Prostate gland (tissue), 2 donors: ENCODE data around the gene SPNS2. TPM values are rescaled to one million over a fixed set of nuclear protein-coding genes. Genes with fewer than 3 reads are reported as not detected.

Source experiments
- DNase-seq: peaks from one replicate; pipeline ENCODE4 v3.0.0-alpha.2; 2019; ENCODE audit warnings: low spot score
- H3K27ac ChIP-seq, 2 donors: fragments of 200-600 bp; sonication (generic); 2 replicates each; pipeline ENCODE4 v1.5.1; 2017 to 2019
- H3K27me3 ChIP-seq: fragments of 200-600 bp; sonication (generic); replicated peaks from 2 replicates; pipeline ENCODE4 v1.5.1; 2019; ENCODE audit not compliant: insufficient read depth
- H3K36me3 ChIP-seq, 2 donors: fragments of 200-600 bp; sonication (generic); 1 replicate in 1 of 2; 2 replicates in 1 of 2; pipeline versions ENCODE4 v1.5.1 to v1.8.1; 2017 to 2019
- H3K4me1 ChIP-seq: fragments of 200-600 bp; sonication (generic); replicated peaks from 2 replicates; pipeline ENCODE4 v1.5.1; 2019
- H3K4me3 ChIP-seq, 2 donors: fragments of 200-600 bp; sonication (generic); 2 replicates each; pipeline ENCODE4 v1.5.1; 2017 to 2019
- H3K9me3 ChIP-seq: fragments of 200-600 bp; sonication (generic); 2 replicates; pipeline ENCODE4 v1.5.1; 2017
- POLR2A ChIP-seq: fragments of 450-650 bp; IDR thresholded peaks from one replicate; pipeline ENCODE4 v1.6.1; 2016; ENCODE audit warnings: antibody characterized with exemption, mild to moderate bottlenecking
- POLR2AphosphoS5 ChIP-seq: sonication (generic); formaldehyde crosslinking; IDR thresholded peaks from one replicate; pipeline ENCODE4 v1.6.1; 2017; ENCODE audit warnings: antibody characterized with exemption
- WGBS: methylation state at CpG from one replicate; pipeline ENCODE4 v1.1.5; 2018; 5-methylcytosine and 5-hydroxymethylcytosine counted together
- intact Hi-C: fragments of 100-400 bp; cut with DNase I; formaldehyde crosslinking; loops from one replicate; pipeline ENCODE4 v1.14.2; 2022
- total RNA-seq, 2 donors: library from RNA; depleted of rRNA; stranded (reverse); fragments of >200 nt; gene quantifications; one replicate each; pipeline ENCODE4 v1.1.0, GENCODE V29; 2016
- TF ChIP-seq, protein P1 (sequence below), 4 experiments: fragments of 200-600 bp in 2 of 4; fragments of 450-650 bp in 2 of 4; sonication (generic) in 2 of 4; IDR thresholded peaks; 1 replicate in 3 of 4; 2 replicates in 1 of 4; pipeline ENCODE4 v1.5.1; 2016 to 2019; ENCODE audit warnings: antibody characterized with exemption in 4 of 4, mild to moderate bottlenecking in 2 of 4, moderate library complexity in 2 of 4

The SPNS2 gene, protein sequence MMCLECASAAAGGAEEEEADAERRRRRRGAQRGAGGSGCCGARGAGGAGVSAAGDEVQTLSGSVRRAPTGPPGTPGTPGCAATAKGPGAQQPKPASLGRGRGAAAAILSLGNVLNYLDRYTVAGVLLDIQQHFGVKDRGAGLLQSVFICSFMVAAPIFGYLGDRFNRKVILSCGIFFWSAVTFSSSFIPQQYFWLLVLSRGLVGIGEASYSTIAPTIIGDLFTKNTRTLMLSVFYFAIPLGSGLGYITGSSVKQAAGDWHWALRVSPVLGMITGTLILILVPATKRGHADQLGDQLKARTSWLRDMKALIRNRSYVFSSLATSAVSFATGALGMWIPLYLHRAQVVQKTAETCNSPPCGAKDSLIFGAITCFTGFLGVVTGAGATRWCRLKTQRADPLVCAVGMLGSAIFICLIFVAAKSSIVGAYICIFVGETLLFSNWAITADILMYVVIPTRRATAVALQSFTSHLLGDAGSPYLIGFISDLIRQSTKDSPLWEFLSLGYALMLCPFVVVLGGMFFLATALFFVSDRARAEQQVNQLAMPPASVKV
- 10 to 100 TPM in 1 of 2 donors, 1 to 10 TPM in 1; 6.6 to 14.0 TPM for total RNA-seq

DNA sequence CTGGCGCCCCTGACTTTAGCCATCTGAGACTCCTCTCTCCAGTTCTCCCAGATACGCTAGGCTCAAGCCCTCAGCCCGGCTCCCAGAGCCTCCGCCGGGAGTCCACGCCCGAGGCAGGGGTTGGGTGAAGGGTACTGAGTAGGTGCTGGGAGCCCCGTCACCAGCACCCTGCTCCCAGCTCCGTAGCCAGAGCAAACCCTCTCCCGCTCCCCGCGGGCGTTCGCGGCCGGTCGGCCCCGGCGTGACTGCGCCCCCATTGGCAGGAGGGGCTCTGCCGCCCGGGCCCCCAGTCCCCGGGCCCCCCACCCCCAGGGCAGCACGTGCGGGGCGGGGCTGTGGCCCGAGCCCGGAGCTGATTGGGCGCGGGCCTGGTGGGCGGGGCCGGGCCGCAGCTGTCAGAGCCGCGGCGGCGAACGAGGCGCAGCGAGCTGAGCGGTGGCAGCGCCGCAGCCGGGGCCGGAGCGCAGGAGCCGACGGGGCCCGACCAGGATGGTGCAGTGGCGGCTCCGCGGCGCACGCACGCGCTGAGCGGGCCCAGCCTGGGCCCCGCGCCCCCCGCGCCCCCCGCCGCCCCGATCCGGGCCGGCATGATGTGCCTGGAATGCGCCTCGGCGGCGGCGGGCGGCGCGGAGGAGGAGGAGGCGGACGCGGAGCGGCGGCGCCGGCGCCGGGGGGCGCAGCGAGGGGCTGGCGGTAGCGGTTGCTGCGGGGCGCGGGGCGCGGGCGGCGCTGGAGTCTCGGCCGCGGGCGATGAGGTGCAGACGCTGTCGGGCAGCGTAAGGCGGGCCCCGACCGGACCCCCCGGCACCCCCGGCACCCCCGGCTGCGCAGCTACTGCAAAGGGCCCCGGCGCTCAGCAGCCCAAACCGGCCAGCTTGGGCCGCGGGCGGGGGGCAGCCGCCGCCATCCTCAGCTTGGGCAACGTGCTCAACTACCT lies at the start of gene SPNS2:
Gene SPNS2, plus strand, starts transcription at position 421 of the 937 bp plus-strand sequence. Its CDS starts 167 bp downstream, at position 588.
- intact Hi-C loops, result no loop called here
- H3K4me3 ChIP-seq, result peak within 1 kb of the TSS; percentile 21 to 33
- peak; percentile 50 for DNase-seq
- H3K36me3 ChIP-seq, result no peaks in the 10 kb centered on the region
- peaks cover 3% of the 10 kb centered on the region for H3K4me1 ChIP-seq
- H3K27me3 ChIP-seq, result peaks cover 8% of the 10 kb centered on the region
- no peak within 1 kb of the TSS for H3K27ac ChIP-seq
- under 1% methylated on average over 25 of the region's 117 CpGs for WGBS
- TF ChIP-seq POLR2AphosphoS5, result no peak
- TF ChIP-seq, protein P1, sequence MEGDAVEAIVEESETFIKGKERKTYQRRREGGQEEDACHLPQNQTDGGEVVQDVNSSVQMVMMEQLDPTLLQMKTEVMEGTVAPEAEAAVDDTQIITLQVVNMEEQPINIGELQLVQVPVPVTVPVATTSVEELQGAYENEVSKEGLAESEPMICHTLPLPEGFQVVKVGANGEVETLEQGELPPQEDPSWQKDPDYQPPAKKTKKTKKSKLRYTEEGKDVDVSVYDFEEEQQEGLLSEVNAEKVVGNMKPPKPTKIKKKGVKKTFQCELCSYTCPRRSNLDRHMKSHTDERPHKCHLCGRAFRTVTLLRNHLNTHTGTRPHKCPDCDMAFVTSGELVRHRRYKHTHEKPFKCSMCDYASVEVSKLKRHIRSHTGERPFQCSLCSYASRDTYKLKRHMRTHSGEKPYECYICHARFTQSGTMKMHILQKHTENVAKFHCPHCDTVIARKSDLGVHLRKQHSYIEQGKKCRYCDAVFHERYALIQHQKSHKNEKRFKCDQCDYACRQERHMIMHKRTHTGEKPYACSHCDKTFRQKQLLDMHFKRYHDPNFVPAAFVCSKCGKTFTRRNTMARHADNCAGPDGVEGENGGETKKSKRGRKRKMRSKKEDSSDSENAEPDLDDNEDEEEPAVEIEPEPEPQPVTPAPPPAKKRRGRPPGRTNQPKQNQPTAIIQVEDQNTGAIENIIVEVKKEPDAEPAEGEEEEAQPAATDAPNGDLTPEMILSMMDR (IDR thresholded peaks at IDR 0.05), result no peak
- peak; percentile 31 for TF ChIP-seq POLR2A
- no peaks in the 10 kb centered on the region for H3K9me3 ChIP-seq

DNA sequence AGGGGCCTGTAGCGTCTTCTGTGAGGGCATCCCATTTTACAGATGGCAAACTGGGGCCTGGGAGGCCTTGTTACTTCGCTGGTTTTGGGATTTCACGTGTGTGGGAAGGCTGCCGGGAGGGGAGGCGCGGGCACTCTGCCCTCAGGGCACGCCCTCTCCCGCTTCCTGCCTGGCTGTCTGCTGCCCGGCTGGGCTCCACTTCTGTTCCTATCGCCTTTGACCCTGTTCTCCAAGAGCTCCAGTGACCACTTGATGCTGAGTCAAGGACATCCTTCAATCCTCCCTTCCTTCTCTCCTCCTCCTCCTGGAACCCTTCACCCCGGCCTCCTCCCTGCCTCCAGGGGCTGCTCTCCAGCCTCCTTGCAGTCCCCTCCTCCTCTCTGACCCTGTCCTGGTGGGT lies 48.9 kb upstream of the SPNS2 start:
- H3K27me3 ChIP-seq, result no peaks in the 10 kb centered on the region
- intact Hi-C loops, result no loop called here
- H3K4me3 ChIP-seq, result no peak overlapping the region
- no peaks in the 10 kb centered on the region for H3K36me3 ChIP-seq
- H3K4me1 ChIP-seq, result no peaks in the 10 kb centered on the region
- no peak for DNase-seq
- H3K9me3 ChIP-seq, result no peaks in the 10 kb centered on the region
- WGBS, result 60% methylated on average over 11 of the region's 11 CpGs
- TF ChIP-seq POLR2A (no peak), POLR2AphosphoS5 (no peak)
- TF ChIP-seq, protein P1 (IDR thresholded peaks at IDR 0.05), result no peak
- H3K27ac ChIP-seq, result no peak overlapping the region

DNA sequence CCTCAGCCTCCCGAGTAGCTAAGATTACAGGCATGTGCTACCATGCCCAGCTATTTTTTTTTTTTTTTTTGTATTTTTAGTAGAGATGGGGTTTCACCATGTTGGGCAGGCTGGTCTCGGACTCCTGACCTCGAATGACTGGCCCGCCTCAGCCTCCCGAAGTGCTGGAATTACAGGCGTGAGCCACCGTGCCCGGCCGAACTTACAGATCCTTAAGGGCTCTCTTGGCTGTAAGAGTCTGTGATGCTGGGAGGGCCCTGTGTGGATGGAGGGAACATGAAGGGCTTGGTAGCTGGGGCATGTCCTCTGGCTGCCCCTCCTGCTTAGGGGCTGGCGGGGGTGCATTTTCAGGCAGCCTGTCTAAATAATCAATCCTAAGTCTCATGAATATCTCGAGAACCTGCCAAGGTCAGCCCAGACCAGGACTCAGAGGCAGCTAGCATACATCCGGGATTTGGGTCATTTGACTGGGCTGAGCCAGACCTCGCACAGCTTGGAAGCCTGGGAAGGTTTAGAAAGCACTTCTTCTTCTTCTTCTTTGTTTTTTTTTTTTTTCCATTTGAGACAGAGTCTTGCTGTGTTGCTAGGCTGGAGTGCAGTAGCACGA lies 47.9 kb upstream of the SPNS2 start:
- H3K27ac ChIP-seq, result no peak overlapping the region
- no peaks in the 10 kb centered on the region for H3K27me3 ChIP-seq
- H3K4me3 ChIP-seq, result no peak overlapping the region
- TF ChIP-seq, protein P1 (IDR thresholded peaks at IDR 0.05), result no peak
- no peak for TF ChIP-seq POLR2AphosphoS5
- no peaks in the 10 kb centered on the region for H3K9me3 ChIP-seq
- H3K36me3 ChIP-seq, result no peaks in the 10 kb centered on the region
- 88% methylated on average over 14 of the region's 14 CpGs for WGBS
- H3K4me1 ChIP-seq, result no peaks in the 10 kb centered on the region
- intact Hi-C loops, result no loop called here
- no peak for DNase-seq

DNA sequence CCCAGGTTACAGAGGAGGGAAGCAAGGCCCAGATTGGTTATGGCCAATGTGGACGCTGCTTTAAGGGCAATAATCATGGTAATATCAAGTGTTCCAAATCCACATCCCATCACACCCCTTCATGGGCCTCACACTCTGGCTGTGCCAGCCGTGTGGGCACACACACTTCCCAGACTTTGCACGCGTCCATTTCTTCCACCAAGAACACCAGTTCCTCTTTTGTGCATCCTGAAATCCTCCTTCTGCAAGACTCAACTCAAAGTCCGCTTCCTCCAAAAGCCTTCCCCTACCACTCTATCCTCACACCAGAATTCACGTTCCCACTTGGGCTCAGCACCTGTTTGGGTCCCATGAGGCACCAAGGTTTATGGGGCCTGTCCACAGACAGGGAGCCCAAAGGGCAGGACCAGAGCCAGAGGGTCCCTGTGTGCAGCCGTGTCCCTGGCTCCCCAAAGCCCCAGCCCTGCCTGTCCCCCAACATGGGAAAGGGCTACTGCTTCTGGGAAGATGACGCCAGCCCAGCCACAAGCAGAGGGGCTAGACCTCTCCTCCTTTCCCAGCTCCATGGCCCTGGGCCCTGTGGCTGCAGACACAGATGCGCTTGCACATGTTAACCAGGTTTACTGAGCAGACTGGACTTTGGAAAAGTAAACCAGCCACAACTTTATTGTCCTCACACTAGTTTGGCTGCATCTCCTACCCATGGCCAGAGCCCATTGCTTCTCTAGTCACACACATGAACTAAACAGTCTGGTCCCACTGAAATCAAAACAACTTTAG lies 44.7 kb upstream of the SPNS2 start:
- Histone ChIP-seq H3K36me3 (no peaks in the 10 kb centered on the region), H3K27ac (no peak overlapping the region), H3K4me3 (no peak overlapping the region), H3K27me3 (no peaks in the 10 kb centered on the region), H3K4me1 (no peaks in the 10 kb centered on the region), H3K9me3 (no peaks in the 10 kb centered on the region)
- intact Hi-C loops, result no loop called here
- TF ChIP-seq POLR2AphosphoS5 (no peak), POLR2A (no peak)
- TF ChIP-seq, protein P1 (IDR thresholded peaks at IDR 0.05), result no peak
- 88% methylated on average over 8 of the region's 9 CpGs for WGBS
- no peak for DNase-seq
